CD4-positive, CD25-positive, alpha-beta regulatory T cell (primary cell): Measurements from ENCODE around the gene LMO7. TPM values are rescaled to one million over a fixed set of nuclear protein-coding genes. Genes with fewer than 3 reads are reported as not detected.
A peak's percentile ranks its signal among the peaks of the same experiment; 100 is the strongest.

Source experiments
- ATAC-seq, 2 donors: fragments of 150-1000 bp; cut with Tn5 transposase; one replicate each; pipeline ENCODE4 v1.10.0; 2021; ENCODE audit warnings: low read depth in 2 of 2, moderate number of reproducible peaks in 2 of 2, moderate library complexity in 1 of 2
- DNase-seq, 3 donors: peaks; one replicate each; pipeline versions ENCODE4 v3.0.0 to v3.0.0-alpha.2; 2012 to 2022; ENCODE audit warnings: mixed read lengths in 1 of 3
- H3K27ac ChIP-seq: one replicate; pipeline ENCODE4 v1.7.0; 2013; ENCODE audit warnings: mild to moderate bottlenecking, low read length; ENCODE audit not compliant: insufficient read depth, poor library complexity, severe bottlenecking
- H3K27me3 ChIP-seq: one replicate; pipeline ENCODE4 v1.7.0; 2013; ENCODE audit warnings: low read length; ENCODE audit not compliant: control insufficient read depth, insufficient read depth
- H3K36me3 ChIP-seq: one replicate; pipeline ENCODE4 v1.7.0; 2013; ENCODE audit warnings: mild to moderate bottlenecking, low read length, moderate library complexity; ENCODE audit not compliant: control insufficient read depth, insufficient read depth
- H3K4me1 ChIP-seq: 2 replicates; pipeline ENCODE4 v1.7.0; 2013; ENCODE audit warnings: mild to moderate bottlenecking, low read length; ENCODE audit not compliant: insufficient read depth, control insufficient read depth, poor library complexity, severe bottlenecking
- H3K4me3 ChIP-seq: one replicate; pipeline ENCODE4 v1.7.0; 2013; ENCODE audit warnings: low read depth, mild to moderate bottlenecking, low read length, moderate library complexity
- H3K9me3 ChIP-seq, 2 experiments: 1 replicate in 1 of 2; 2 replicates in 1 of 2; pipeline ENCODE4 v1.7.0; 2013; ENCODE audit warnings: low read length in 2 of 2, mild to moderate bottlenecking in 1 of 2, moderate library complexity in 1 of 2; ENCODE audit not compliant: control insufficient read depth in 2 of 2
- H3K27ac Mint-ChIP-seq, 3 donors: one replicate each; pipeline ENCODE4 v1.8.0; 2020 to 2022; ENCODE audit warnings: mild to moderate bottlenecking in 3 of 3, mixed read lengths in 3 of 3, moderate library complexity in 2 of 3
- H3K27me3 Mint-ChIP-seq: one replicate; pipeline ENCODE4 v1.8.0; 2022; ENCODE audit warnings: mild to moderate bottlenecking, mixed read lengths
- H3K36me3 Mint-ChIP-seq: one replicate; pipeline ENCODE4 v1.8.0; 2020; ENCODE audit warnings: mixed read lengths
- H3K4me1 Mint-ChIP-seq, 4 donors: one replicate each; pipeline ENCODE4 v1.8.0; 2020 to 2022; ENCODE audit warnings: mixed read lengths in 4 of 4, mild to moderate bottlenecking in 1 of 4
- H3K4me3 Mint-ChIP-seq, 4 donors: one replicate each; pipeline ENCODE4 v1.8.0; 2020 to 2022; ENCODE audit warnings: mild to moderate bottlenecking in 4 of 4, mixed read lengths in 4 of 4, moderate library complexity in 3 of 4
- H3K9me3 Mint-ChIP-seq, 7 donors: one replicate each; pipeline ENCODE4 v1.8.0; 2020 to 2022; ENCODE audit warnings: mixed read lengths in 7 of 7, mild to moderate bottlenecking in 3 of 7, moderate library complexity in 2 of 7
- polyA plus RNA-seq, 4 donors: library from polyadenylated mRNA; unstranded; fragments of 300-500 nt; fragmentation: Illumina TruSeq; gene quantifications; one replicate each; pipeline ENCODE4 v1.2.3, GENCODE V29; 2021
- total RNA-seq: library from RNA; stranded (reverse); gene quantifications from one replicate; pipeline ENCODE4 v1.2.3, GENCODE V29; 2022

The LMO7 gene
- total and polyA plus RNA-seq, 5 donors from 2014 or later, result 4.2 to 22.5 (median 10.6) TPM

GRCh38 chr13:75804054-75804453 lies 167.9 kb downstream of the LMO7 start:
- Mint-ChIP-seq H3K4me1 (peaks cover 10 to 31% (median 23%) of the 10 kb centered on the region in 4 donors), H3K27me3 (no peaks in the 10 kb centered on the region), H3K4me3 (no peak overlapping the region), H3K9me3 (no peaks in the 10 kb centered on the region), H3K36me3 (peaks cover 27% of the 10 kb centered on the region), H3K27ac (peak overlapping the region in 1 of 3 donors; percentile 84)
- DNase-seq (no peak), ATAC-seq (no peak)
- no peak overlapping the region for H3K4me3 ChIP-seq
- H3K27ac ChIP-seq, result no peak overlapping the region
- no peaks in the 10 kb centered on the region for H3K9me3 ChIP-seq
- H3K27me3 ChIP-seq, result no peaks in the 10 kb centered on the region
- peaks cover 16% of the 10 kb centered on the region for H3K4me1 ChIP-seq
- no peaks in the 10 kb centered on the region for H3K36me3 ChIP-seq

- H3K4me1 Mint-ChIP-seq, result peaks cover 6 to 29% (median 23%) of the 10 kb centered on the region in 4 donors
- H3K4me3 ChIP-seq, result no peak overlapping the region
- no peaks in the 10 kb centered on the region for H3K36me3 ChIP-seq
- no peak overlapping the region for H3K27ac Mint-ChIP-seq
- H3K36me3 Mint-ChIP-seq, result peaks cover 28% of the 10 kb centered on the region
- ATAC-seq (no peak), DNase-seq (no peak)
- H3K9me3 Mint-ChIP-seq, result no peaks in the 10 kb centered on the region
- no peak overlapping the region for H3K4me3 Mint-ChIP-seq
- peaks cover 16% of the 10 kb centered on the region for H3K4me1 ChIP-seq
- no peak overlapping the region for H3K27ac ChIP-seq
- H3K27me3 ChIP-seq, result no peaks in the 10 kb centered on the region
- no peaks in the 10 kb centered on the region for H3K9me3 ChIP-seq
- H3K27me3 Mint-ChIP-seq, result no peaks in the 10 kb centered on the region
These were observed 168.5 kb downstream of the LMO7 start for GRCh38 chr13:75804605-75805004.

- Histone ChIP-seq H3K4me3 (no peak overlapping the region), H3K4me1 (peaks cover 16% of the 10 kb centered on the region), H3K27me3 (no peaks in the 10 kb centered on the region), H3K27ac (no peak overlapping the region), H3K36me3 (no peaks in the 10 kb centered on the region), H3K9me3 (no peaks in the 10 kb centered on the region)
- Mint-ChIP-seq H3K4me3 (no peak overlapping the region), H3K36me3 (peaks cover 28% of the 10 kb centered on the region), H3K27me3 (no peaks in the 10 kb centered on the region), H3K4me1 (peaks cover 6 to 29% (median 21%) of the 10 kb centered on the region in 4 donors), H3K27ac (peak overlapping the region in 1 of 3 donors; percentile 37), H3K9me3 (no peaks in the 10 kb centered on the region)
- no peak for DNase-seq
- ATAC-seq, result no peak
These were observed 170.0 kb downstream of the LMO7 start for GRCh38 chr13:75806117-75806516.

GRCh38 chr13:75811361-75811760 lies 175.2 kb downstream of the LMO7 start:
- no peaks in the 10 kb centered on the region for H3K9me3 ChIP-seq
- H3K4me1 ChIP-seq, result no peaks in the 10 kb centered on the region
- ATAC-seq, result no peak
- no peak overlapping the region for H3K4me3 ChIP-seq
- Mint-ChIP-seq H3K36me3 (peaks cover 19% of the 10 kb centered on the region), H3K27me3 (no peaks in the 10 kb centered on the region), H3K4me1 (no peaks in the 10 kb centered on the region), H3K27ac (peak overlapping the region in 1 of 3 donors; percentile 22), H3K4me3 (no peak overlapping the region), H3K9me3 (no peaks in the 10 kb centered on the region)
- no peak for DNase-seq
- no peak overlapping the region for H3K27ac ChIP-seq
- no peaks in the 10 kb centered on the region for H3K36me3 ChIP-seq
- no peaks in the 10 kb centered on the region for H3K27me3 ChIP-seq

GRCh38 chr13:75811841-75812240 lies 175.7 kb downstream of the LMO7 start:
- no peak overlapping the region for H3K4me3 Mint-ChIP-seq
- H3K36me3 Mint-ChIP-seq, result peaks cover 19% of the 10 kb centered on the region
- Histone ChIP-seq H3K4me1 (no peaks in the 10 kb centered on the region), H3K27me3 (no peaks in the 10 kb centered on the region), H3K4me3 (no peak overlapping the region), H3K9me3 (no peaks in the 10 kb centered on the region), H3K36me3 (no peaks in the 10 kb centered on the region), H3K27ac (no peak overlapping the region)
- no peaks in the 10 kb centered on the region for H3K9me3 Mint-ChIP-seq
- ATAC-seq (no peak), DNase-seq (no peak)
- no peaks in the 10 kb centered on the region for H3K27me3 Mint-ChIP-seq
- H3K4me1 Mint-ChIP-seq, result no peaks in the 10 kb centered on the region
- H3K27ac Mint-ChIP-seq, result no peak overlapping the region

- no peak for ATAC-seq
- no peaks in the 10 kb centered on the region for H3K27me3 ChIP-seq
- H3K4me3 ChIP-seq, result no peak overlapping the region
- H3K4me1 ChIP-seq, result no peaks in the 10 kb centered on the region
- H3K4me1 Mint-ChIP-seq, result no peaks in the 10 kb centered on the region
- peaks cover 12% of the 10 kb centered on the region for H3K36me3 Mint-ChIP-seq
- H3K9me3 ChIP-seq, result no peaks in the 10 kb centered on the region
- no peaks in the 10 kb centered on the region for H3K27me3 Mint-ChIP-seq
- no peaks in the 10 kb centered on the region for H3K9me3 Mint-ChIP-seq
- H3K36me3 ChIP-seq, result no peaks in the 10 kb centered on the region
- H3K27ac ChIP-seq, result no peak overlapping the region
- no peak overlapping the region for H3K27ac Mint-ChIP-seq
- no peak for DNase-seq
- no peak overlapping the region for H3K4me3 Mint-ChIP-seq
These were observed 176.6 kb downstream of the LMO7 start for GRCh38 chr13:75812751-75813181.

GRCh38 chr13:75813323-75813722 lies 177.2 kb downstream of the LMO7 start:
- H3K27ac Mint-ChIP-seq, result peak overlapping the region in 1 of 3 donors; percentile 57
- no peaks in the 10 kb centered on the region for H3K27me3 Mint-ChIP-seq
- no peak for ATAC-seq
- Histone ChIP-seq H3K4me1 (no peaks in the 10 kb centered on the region), H3K36me3 (no peaks in the 10 kb centered on the region), H3K27me3 (no peaks in the 10 kb centered on the region), H3K4me3 (no peak overlapping the region), H3K9me3 (no peaks in the 10 kb centered on the region), H3K27ac (no peak overlapping the region)
- no peak overlapping the region for H3K4me3 Mint-ChIP-seq
- no peak for DNase-seq
- H3K4me1 Mint-ChIP-seq, result no peaks in the 10 kb centered on the region
- no peaks in the 10 kb centered on the region for H3K9me3 Mint-ChIP-seq
- peaks cover 8% of the 10 kb centered on the region for H3K36me3 Mint-ChIP-seq

- DNase-seq, result no peak
- Mint-ChIP-seq H3K9me3 (no peaks in the 10 kb centered on the region), H3K4me3 (no peak overlapping the region), H3K4me1 (no peaks in the 10 kb centered on the region), H3K36me3 (peaks cover 17% of the 10 kb centered on the region), H3K27ac (no peak overlapping the region), H3K27me3 (no peaks in the 10 kb centered on the region)
- no peak overlapping the region for H3K4me3 ChIP-seq
- no peaks in the 10 kb centered on the region for H3K9me3 ChIP-seq
- H3K4me1 ChIP-seq, result no peaks in the 10 kb centered on the region
- H3K36me3 ChIP-seq, result peaks cover 6% of the 10 kb centered on the region
- no peak for ATAC-seq
- no peak overlapping the region for H3K27ac ChIP-seq
- no peaks in the 10 kb centered on the region for H3K27me3 ChIP-seq
These were observed 182.2 kb downstream of the LMO7 start for GRCh38 chr13:75818179-75818967.
